GM10266 (cell line): ENCODE measurements around the gene AMER3.
"Not testable (repeated sequence)": the region's sequence is repeated elsewhere in the genome, so short reads cannot be mapped to it uniquely, and the experiment has no call there.

Experiments
- DNase-seq: peaks from one replicate; pipeline ENCODE4 v3.0.0; 2012; ENCODE audit errors: extremely low spot score
- TF ChIP-seq, protein P1 (sequence below): IDR thresholded peaks from 2 replicates; pipeline ENCODE4 v1.5.1; 2012; ENCODE audit warnings: mild to moderate bottlenecking, low read depth; ENCODE audit not compliant: control insufficient read depth, insufficient read depth; ENCODE audit errors: missing control alignments

The AMER3 gene

DNA sequence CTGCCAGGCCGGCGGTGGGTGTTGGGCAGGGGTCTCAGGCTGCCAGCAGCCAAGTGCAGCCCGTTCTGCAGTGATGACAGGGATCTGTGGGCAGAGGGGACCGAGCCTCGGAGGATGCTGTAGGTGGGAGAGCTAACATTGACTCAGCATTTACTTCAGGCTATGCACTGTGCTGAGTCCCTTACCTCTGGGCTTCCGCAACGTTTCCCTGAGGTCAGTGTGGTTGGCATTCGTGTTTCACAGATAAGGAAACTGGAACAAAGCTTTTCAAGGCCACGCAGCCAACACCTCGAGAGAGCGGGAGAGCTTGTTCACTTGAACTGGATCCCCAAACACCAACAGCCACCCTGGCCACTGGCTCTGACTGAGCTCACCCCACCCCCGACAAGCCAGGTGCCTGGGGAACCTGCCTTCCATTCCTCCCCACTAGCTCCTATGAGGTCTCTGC, 27.3 kb upstream of the AMER3 start:
- DNase-seq: no peak
- TF ChIP-seq, protein P1, sequence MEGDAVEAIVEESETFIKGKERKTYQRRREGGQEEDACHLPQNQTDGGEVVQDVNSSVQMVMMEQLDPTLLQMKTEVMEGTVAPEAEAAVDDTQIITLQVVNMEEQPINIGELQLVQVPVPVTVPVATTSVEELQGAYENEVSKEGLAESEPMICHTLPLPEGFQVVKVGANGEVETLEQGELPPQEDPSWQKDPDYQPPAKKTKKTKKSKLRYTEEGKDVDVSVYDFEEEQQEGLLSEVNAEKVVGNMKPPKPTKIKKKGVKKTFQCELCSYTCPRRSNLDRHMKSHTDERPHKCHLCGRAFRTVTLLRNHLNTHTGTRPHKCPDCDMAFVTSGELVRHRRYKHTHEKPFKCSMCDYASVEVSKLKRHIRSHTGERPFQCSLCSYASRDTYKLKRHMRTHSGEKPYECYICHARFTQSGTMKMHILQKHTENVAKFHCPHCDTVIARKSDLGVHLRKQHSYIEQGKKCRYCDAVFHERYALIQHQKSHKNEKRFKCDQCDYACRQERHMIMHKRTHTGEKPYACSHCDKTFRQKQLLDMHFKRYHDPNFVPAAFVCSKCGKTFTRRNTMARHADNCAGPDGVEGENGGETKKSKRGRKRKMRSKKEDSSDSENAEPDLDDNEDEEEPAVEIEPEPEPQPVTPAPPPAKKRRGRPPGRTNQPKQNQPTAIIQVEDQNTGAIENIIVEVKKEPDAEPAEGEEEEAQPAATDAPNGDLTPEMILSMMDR: no peak

DNA sequence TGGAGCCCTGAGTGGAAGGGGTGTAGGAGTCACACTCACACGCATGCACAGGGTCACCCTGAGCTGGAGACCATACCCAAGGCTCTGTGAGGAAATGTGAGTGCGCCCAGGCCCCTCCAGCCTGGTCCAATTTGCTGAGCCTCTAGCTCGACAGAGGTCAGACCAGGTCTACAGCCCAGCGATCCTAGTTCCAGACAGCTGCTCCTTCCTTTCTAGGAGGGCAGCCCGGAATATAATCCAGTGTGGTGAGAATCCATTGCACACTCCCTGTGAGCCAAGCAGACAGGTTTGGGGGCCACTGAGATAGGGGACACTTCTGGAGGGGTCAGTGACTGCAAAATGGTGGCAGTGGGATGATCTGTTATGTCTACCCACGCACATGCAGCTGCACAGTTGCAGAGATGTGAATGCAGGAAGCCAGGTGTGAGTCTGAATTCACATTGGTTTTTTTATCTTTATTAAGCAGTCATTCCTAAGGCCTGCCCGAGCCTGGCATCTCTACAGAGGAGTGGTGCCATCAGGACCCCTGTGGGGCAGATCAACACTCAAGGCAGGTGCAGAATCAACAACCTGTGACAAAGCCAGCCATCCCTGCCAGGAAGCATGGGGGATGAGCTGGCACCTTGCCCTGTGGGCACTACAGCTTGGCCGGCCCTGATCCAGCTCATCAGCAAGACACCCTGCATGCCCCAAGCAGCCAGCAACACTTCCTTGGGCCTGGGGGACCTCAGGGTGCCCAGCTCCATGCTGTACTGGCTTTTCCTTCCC, 26.6 kb upstream of the AMER3 start, which contains the start of gene GPR148:
TSS of gene GPR148 (plus strand) at position 522 of the 768 bp plus-strand sequence. CDS start at position 604, 82 bp downstream.
- TF ChIP-seq, protein P1: no peak
- DNase-seq: no peak

DNA sequence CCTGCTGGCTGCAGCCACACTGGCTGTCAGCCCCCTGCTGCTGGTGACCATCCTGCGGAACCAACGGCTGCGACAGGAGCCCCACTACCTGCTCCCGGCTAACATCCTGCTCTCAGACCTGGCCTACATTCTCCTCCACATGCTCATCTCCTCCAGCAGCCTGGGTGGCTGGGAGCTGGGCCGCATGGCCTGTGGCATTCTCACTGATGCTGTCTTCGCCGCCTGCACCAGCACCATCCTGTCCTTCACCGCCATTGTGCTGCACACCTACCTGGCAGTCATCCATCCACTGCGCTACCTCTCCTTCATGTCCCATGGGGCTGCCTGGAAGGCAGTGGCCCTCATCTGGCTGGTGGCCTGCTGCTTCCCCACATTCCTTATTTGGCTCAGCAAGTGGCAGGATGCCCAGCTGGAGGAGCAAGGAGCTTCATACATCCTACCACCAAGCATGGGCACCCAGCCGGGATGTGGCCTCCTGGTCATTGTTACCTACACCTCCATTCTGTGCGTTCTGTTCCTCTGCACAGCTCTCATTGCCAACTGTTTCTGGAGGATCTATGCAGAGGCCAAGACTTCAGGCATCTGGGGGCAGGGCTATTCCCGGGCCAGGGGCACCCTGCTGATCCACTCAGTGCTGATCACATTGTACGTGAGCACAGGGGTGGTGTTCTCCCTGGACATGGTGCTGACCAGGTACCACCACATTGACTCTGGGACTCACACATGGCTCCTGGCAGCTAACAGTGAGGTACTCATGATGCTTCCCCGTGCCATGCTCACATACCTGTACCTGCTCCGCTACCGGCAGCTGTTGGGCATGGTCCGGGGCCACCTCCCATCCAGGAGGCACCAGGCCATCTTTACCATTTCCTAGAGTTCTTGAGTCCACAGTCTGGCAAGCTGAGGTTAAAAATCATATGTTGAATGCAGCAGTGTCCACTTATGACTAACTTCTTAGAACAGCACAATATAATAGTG, 25.7 kb upstream of the AMER3 start:
- TF ChIP-seq, protein P1: no peak
- no peak for DNase-seq

DNA sequence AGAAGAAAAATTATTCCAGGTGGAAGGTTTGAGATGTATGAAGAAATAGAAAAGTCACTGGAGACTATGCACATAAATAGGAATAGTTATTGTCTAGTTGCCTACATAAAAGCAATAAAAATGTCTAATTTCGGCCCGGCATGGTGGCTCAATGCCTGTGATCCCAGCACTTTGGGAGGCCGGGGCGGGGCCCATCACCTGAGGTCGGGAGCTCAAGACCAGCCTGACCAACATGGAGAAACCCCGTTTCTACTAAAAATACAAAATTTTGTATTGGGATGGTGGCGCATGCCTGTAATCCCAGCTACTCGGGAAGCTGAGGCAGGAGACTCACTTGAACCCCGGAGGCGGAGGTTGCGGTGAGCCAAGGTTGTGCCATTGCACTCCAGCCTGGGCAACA, 23.1 kb upstream of the AMER3 start:
- DNase-seq: not testable (repeated sequence)

DNA sequence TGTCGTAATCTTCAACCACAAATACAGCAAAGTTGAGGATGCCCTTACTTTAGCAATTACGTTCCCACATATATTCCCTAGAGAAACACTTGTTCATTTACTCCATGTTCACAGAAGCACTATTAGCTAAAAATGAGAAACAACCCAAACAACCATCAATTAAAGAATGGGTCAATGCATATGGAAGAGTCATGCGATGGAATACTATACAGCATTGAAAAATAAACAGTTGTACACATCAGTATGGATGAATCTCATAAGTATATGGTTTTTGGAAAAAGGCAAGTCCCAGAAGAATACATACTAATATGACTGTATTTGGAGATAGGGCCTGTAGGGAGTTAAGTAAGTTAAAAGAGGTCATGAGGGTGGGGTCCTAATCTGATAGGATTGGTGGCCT, 20.1 kb upstream of the AMER3 start:
- TF ChIP-seq, protein P1: no peak
- DNase-seq: no peak

DNA sequence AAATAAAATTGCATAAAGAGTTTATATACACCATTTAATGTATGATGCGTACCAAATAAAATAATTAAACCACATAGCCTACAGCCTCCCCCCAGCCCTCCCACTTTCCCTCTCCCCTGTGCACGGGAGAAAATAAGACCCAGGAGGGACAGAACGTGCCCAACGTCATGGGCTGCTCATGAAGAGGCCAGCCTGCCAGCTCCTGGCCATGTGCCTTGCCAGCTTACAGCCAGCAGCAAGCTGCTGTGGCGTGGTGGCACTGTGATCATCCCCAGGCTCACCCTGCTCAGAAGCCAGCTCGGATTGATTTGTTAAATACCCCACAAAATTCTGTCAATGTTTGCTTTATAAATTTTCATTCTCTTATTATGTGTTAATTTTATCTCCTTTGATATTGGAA, 18.9 kb upstream of the AMER3 start:
- no peak for DNase-seq
- TF ChIP-seq, protein P1: no peak

DNA sequence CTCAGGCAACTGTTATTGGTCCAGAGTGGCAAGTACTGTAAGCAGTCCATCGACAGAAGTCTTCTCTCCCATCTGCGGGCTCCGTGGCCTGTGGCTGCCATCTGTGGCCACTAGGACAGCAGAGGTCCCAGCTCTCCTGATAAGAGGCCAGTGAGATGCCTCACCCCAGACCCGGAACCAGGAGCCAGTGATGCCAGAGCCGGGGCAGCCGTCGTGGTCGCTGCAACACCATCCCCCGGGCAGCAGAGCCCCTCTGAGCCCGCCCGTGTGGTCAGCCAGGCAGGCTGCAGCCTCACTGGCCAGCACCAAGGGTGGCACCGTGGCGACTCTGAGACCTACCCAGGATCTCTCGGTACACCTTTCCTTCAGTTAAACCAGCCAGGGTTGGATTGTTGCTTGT, 17.7 kb upstream of the AMER3 start:
- no peak for DNase-seq
- TF ChIP-seq, protein P1: no peak
